ENCODE measurements around the gene LAMTOR1. TPM values are rescaled to one million over a fixed set of nuclear protein-coding genes. Genes with fewer than 3 reads are reported as not detected.

Gene LAMTOR1
- total RNA-seq, 1 experiment from 2014 or later: 101 TPM

DNA sequence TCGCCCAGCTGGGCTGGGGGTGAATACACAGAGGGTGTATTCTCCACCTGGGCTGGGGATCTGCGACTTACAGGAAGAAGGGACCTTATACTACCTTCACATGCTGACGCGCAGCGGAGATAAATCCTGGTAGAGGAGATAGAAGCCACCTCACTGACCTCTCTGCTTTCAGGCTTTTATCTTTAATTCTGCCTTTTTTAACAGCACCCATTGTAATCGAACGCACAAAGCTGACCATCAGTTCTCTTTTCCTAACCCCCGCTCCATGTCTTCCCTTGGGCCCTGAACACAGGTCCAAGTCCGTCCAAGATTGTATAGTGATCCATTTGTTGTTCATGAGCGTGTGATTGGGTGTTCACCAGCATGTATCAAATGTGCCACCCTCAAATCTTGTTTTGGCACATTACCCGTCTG is 664 bp upstream of the LAMTOR1 start:
- Histone ChIP-seq H3K27ac (ENCODE audit: low read depth, low read length, poor library complexity, severe bottlenecking) (peak overlapping the region; percentile 94), H3K4me1 (ENCODE audit: insufficient read depth, low read length, poor library complexity, severe bottlenecking) (peaks cover 14% of the 10 kb centered on the region), H3K9me3 (ENCODE audit: low read depth, low read length, poor library complexity, severe bottlenecking) (no peaks in the 10 kb centered on the region), H3K36me3 (ENCODE audit: insufficient read depth, low read length, poor library complexity, severe bottlenecking) (peaks cover 5% of the 10 kb centered on the region), H3K4me3 (ENCODE audit: low read depth, low read length, poor library complexity, severe bottlenecking) (peak overlapping the region; percentile 88), H3K27me3 (replicated peaks; ENCODE audit: insufficient read depth, low read depth, low read length, poor library complexity) (no peaks in the 10 kb centered on the region)
- CTCF ChIA-PET: no interaction called here
- no peak for TF ChIP-seq EZH2 (IDR thresholded peaks at IDR 0.05; ENCODE audit: borderline replicate concordance, low read depth, low read length, poor library complexity, severe bottlenecking)
- TF ChIP-seq, protein P1, sequence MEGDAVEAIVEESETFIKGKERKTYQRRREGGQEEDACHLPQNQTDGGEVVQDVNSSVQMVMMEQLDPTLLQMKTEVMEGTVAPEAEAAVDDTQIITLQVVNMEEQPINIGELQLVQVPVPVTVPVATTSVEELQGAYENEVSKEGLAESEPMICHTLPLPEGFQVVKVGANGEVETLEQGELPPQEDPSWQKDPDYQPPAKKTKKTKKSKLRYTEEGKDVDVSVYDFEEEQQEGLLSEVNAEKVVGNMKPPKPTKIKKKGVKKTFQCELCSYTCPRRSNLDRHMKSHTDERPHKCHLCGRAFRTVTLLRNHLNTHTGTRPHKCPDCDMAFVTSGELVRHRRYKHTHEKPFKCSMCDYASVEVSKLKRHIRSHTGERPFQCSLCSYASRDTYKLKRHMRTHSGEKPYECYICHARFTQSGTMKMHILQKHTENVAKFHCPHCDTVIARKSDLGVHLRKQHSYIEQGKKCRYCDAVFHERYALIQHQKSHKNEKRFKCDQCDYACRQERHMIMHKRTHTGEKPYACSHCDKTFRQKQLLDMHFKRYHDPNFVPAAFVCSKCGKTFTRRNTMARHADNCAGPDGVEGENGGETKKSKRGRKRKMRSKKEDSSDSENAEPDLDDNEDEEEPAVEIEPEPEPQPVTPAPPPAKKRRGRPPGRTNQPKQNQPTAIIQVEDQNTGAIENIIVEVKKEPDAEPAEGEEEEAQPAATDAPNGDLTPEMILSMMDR (conservative IDR thresholded peaks at IDR 0.05; ENCODE audit: low read depth, low read length): no peak
- POLR2A ChIA-PET (ENCODE audit: low non-redundant PET): no interaction called here
- no peak for DNase-seq (ENCODE audit: low spot score)
- intact Hi-C loops (cut with micrococcal nuclease; ENCODE audit: unreplicated experiment): loop anchor here (1.0 kb wide), 2 partner anchors 9 to 23 kb away; partner anchors contain the start of genes ANAPC15, LRRC51 and NUMA1
- BruUV-seq (replicated peaks): TSS peak; percentile 97

DNA sequence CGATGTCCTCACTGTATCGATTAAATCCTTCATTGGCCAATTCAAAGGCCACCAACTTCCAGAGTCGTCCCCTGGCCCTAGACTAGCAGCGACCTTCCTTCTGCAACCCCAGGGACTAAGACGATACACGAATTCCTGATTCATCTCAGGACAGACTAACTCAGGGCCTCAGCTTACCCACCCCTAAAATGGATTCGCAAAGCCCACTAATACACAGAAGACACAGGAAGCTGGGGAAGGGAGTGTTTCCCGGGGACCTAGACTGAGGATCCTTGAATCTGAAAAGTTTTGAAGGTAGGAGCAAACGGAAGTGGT is 509 bp downstream of the LAMTOR1 start:
- no peak for DNase-seq (ENCODE audit: low spot score)
- H3K9me3 ChIP-seq (ENCODE audit: low read depth, low read length, poor library complexity, severe bottlenecking): no peaks in the 10 kb centered on the region
- peaks cover 17% of the 10 kb centered on the region for H3K36me3 ChIP-seq (ENCODE audit: insufficient read depth, low read length, poor library complexity, severe bottlenecking)
- H3K27ac ChIP-seq (ENCODE audit: low read depth, low read length, poor library complexity, severe bottlenecking): peak overlapping the region; percentile 94
- TF ChIP-seq, protein P1 (conservative IDR thresholded peaks at IDR 0.05; ENCODE audit: low read depth, low read length): no peak
- no peak for TF ChIP-seq EZH2 (IDR thresholded peaks at IDR 0.05; ENCODE audit: borderline replicate concordance, low read depth, low read length, poor library complexity, severe bottlenecking)
- BruUV-seq (replicated peaks): no TSS peak
- H3K27me3 ChIP-seq (replicated peaks; ENCODE audit: insufficient read depth, low read depth, low read length, poor library complexity): no peaks in the 10 kb centered on the region
- ChIA-PET CTCF (no interaction called here), POLR2A (ENCODE audit: low non-redundant PET) (no interaction called here)
- H3K4me1 ChIP-seq (ENCODE audit: insufficient read depth, low read length, poor library complexity, severe bottlenecking): peaks cover 14% of the 10 kb centered on the region
- intact Hi-C loops (cut with micrococcal nuclease; ENCODE audit: unreplicated experiment): no loop called here
- H3K4me3 ChIP-seq (ENCODE audit: low read depth, low read length, poor library complexity, severe bottlenecking): peak overlapping the region; percentile 88

DNA sequence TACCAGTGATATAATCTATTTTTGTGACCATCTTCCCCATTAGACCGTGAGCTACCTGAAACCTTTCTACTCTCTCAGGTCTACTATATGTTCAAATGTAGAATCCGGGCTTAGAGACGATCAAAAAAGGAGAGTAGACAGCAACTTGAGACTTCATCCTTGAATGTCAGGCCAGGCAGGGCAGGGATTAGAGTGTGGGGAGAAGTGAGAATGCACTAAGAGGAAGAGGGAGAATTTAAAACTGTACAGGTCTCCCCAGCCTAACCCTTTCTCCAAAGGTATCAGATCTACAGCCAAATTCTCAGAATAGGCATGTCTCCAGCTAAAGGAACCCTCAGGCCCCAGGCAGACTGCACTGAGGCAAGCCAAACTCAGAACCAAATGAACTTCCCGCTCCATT is 935 bp downstream of the LAMTOR1 start:
- intact Hi-C loops (cut with micrococcal nuclease; ENCODE audit: unreplicated experiment): no loop called here
- Histone ChIP-seq H3K27ac (ENCODE audit: low read depth, low read length, poor library complexity, severe bottlenecking) (peak overlapping the region; percentile 94), H3K27me3 (replicated peaks; ENCODE audit: insufficient read depth, low read depth, low read length, poor library complexity) (no peaks in the 10 kb centered on the region), H3K36me3 (ENCODE audit: insufficient read depth, low read length, poor library complexity, severe bottlenecking) (peaks cover 21% of the 10 kb centered on the region), H3K4me3 (ENCODE audit: low read depth, low read length, poor library complexity, severe bottlenecking) (peak overlapping the region; percentile 88), H3K4me1 (ENCODE audit: insufficient read depth, low read length, poor library complexity, severe bottlenecking) (peaks cover 14% of the 10 kb centered on the region), H3K9me3 (ENCODE audit: low read depth, low read length, poor library complexity, severe bottlenecking) (no peaks in the 10 kb centered on the region)
- no peak for DNase-seq (ENCODE audit: low spot score)
- TF ChIP-seq, protein P1 (conservative IDR thresholded peaks at IDR 0.05; ENCODE audit: low read depth, low read length): no peak
- no peak for TF ChIP-seq EZH2 (IDR thresholded peaks at IDR 0.05; ENCODE audit: borderline replicate concordance, low read depth, low read length, poor library complexity, severe bottlenecking)
- BruUV-seq (replicated peaks): TSS peak; percentile 66
- ChIA-PET CTCF (no interaction called here), POLR2A (ENCODE audit: low non-redundant PET) (no interaction called here)
